ENCODE data around the gene LRRC8E. TPM values are rescaled to one million over a fixed set of nuclear protein-coding genes. Genes with fewer than 3 reads are reported as not detected.

LRRC8E gene
- total and polyA plus RNA-seq, 4 donors: 1.8 to 3.3 (median 2.4) TPM; not detected in 1

- Histone ChIP-seq H3K27me3 (ENCODE audit: control insufficient read depth in 4 of 4, insufficient read depth in 4 of 4, low read length in 3 of 4) (no peaks in the 10 kb centered on the region), H3K4me1 (ENCODE audit: control insufficient read depth in 4 of 4, insufficient read depth in 4 of 4, low read length in 3 of 4) (peaks cover 0 to 13% (median 6%) of the 10 kb centered on the region in 4 donors), H3K9me3 (ENCODE audit: control insufficient read depth in 4 of 4, low read length in 3 of 4) (no peaks in the 10 kb centered on the region), H3K36me3 (ENCODE audit: control insufficient read depth in 4 of 4, insufficient read depth in 3 of 4, low read depth in 1 of 4, low read length in 3 of 4) (no peaks in the 10 kb centered on the region), H3K27ac (ENCODE audit: low read depth in 1 of 2, low read length in 2 of 2) (no peak overlapping the region), H3K4me3 (ENCODE audit: low read depth in 1 of 3, low read length in 3 of 3) (no peak overlapping the region), H3K9ac (ENCODE audit: low read depth in 1 of 2, low read length in 2 of 2) (no peak overlapping the region)
- DNase-seq (ENCODE audit: low spot score): no peak
- WGBS: 92% methylated on average over 8 of the region's 8 CpGs
- TF ChIP-seq MAX (IDR thresholded peaks at IDR 0.05) (no peak), NR2F2 (IDR thresholded peaks at IDR 0.05) (no peak), RXRA (IDR thresholded peaks at IDR 0.05) (no peak), CTCF (IDR thresholded peaks at IDR 0.05; ENCODE audit: low read depth, low read length, missing input control) (no peak), ATF3 (IDR thresholded peaks at IDR 0.05) (no peak), HNF4A (conservative IDR thresholded peaks at IDR 0.05) (no peak), TAF1 (conservative IDR thresholded peaks at IDR 0.05) (no peak), FOXA2 (IDR thresholded peaks at IDR 0.05) (no peak), RAD21 (IDR thresholded peaks at IDR 0.05) (no peak)
- TF ChIP-seq, protein P1, sequence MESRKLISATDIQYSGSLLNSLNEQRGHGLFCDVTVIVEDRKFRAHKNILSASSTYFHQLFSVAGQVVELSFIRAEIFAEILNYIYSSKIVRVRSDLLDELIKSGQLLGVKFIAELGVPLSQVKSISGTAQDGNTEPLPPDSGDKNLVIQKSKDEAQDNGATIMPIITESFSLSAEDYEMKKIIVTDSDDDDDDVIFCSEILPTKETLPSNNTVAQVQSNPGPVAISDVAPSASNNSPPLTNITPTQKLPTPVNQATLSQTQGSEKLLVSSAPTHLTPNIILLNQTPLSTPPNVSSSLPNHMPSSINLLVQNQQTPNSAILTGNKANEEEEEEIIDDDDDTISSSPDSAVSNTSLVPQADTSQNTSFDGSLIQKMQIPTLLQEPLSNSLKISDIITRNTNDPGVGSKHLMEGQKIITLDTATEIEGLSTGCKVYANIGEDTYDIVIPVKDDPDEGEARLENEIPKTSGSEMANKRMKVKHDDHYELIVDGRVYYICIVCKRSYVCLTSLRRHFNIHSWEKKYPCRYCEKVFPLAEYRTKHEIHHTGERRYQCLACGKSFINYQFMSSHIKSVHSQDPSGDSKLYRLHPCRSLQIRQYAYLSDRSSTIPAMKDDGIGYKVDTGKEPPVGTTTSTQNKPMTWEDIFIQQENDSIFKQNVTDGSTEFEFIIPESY (IDR thresholded peaks at IDR 0.05): no peak
Measured at GRCh38 chr19:7885818-7886217, 2.5 kb upstream of the LRRC8E start.

DNA sequence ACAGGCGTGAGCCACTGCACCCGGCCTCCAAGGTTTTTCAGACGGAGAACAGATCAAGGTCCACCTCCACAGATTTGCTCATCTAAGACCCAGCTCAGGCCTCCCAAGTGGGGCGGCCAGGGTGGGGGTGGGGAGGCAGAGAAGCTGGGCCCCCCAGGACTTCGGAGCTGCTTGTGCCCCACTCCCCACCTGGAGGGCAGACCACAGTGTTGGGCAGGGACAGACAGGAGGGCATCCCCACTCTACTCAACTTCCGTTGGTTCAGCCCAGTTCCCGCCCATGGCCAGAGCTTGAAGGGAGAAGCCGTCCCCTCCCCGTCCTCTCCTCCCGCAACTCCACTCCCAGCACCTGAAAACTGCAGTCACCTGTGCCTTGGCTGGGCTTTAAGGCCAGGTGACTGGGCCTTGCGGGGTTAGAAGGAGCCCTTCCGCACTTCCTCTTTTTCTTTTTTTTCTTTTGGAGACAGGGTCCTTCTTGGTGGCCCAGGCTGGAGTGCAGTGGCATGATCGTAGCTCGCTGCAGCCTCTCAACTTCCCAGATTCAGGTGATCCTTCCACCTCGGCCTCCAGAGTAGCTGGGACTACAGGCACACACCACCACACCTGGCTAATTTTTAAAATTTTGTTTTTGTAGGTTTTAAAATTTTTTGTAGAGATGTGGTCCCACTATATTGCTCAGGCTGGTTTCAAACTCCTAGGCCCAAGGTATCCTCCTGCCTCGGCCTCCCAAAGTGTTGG lies 734 bp upstream of the LRRC8E start:
- H3K9ac ChIP-seq (ENCODE audit: low read depth in 1 of 2, low read length in 2 of 2): no peak overlapping the region
- H3K4me3 ChIP-seq (ENCODE audit: low read depth in 1 of 3, low read length in 3 of 3): no peak overlapping the region
- TF ChIP-seq TAF1 (conservative IDR thresholded peaks at IDR 0.05): no peak
- TF ChIP-seq HNF4A (conservative IDR thresholded peaks at IDR 0.05): no peak
- TF ChIP-seq REST (IDR thresholded peaks at IDR 0.05): no peak
- TF ChIP-seq JUND (IDR thresholded peaks at IDR 0.05): no peak
- TF ChIP-seq ATF3 (IDR thresholded peaks at IDR 0.05): no peak
- no peak for TF ChIP-seq EGR1 (IDR thresholded peaks at IDR 0.05; ENCODE audit: low read depth in 2 of 2)
- no peak for TF ChIP-seq MAX (IDR thresholded peaks at IDR 0.05)
- no peak for TF ChIP-seq GABPA (IDR thresholded peaks at IDR 0.05 in 1 of 2, conservative IDR thresholded peaks at IDR 0.05 in 1 of 2)
- no peak for TF ChIP-seq YY1 (IDR thresholded peaks at IDR 0.05)
- no peak for TF ChIP-seq RAD21 (IDR thresholded peaks at IDR 0.05)
- no peak for TF ChIP-seq FOXA1 (IDR thresholded peaks at IDR 0.05)
- TF ChIP-seq CTCF (IDR thresholded peaks at IDR 0.05; ENCODE audit: low read depth, low read length, missing input control): no peak
- TF ChIP-seq FOXA2 (IDR thresholded peaks at IDR 0.05): no peak
- TF ChIP-seq, protein P1 (IDR thresholded peaks at IDR 0.05): no peak
- no peak for TF ChIP-seq SP1 (IDR thresholded peaks at IDR 0.05)
- H3K36me3 ChIP-seq (ENCODE audit: control insufficient read depth in 4 of 4, insufficient read depth in 3 of 4, low read depth in 1 of 4, low read length in 3 of 4): no peaks in the 10 kb centered on the region
- WGBS: 89% methylated on average over 16 of the region's 16 CpGs
- no peak overlapping the region for H3K27ac ChIP-seq (ENCODE audit: low read depth in 1 of 2, low read length in 2 of 2)
- no peak for DNase-seq (ENCODE audit: low spot score)
- H3K9me3 ChIP-seq (ENCODE audit: control insufficient read depth in 4 of 4, low read length in 3 of 4): no peaks in the 10 kb centered on the region
- H3K4me1 ChIP-seq (ENCODE audit: control insufficient read depth in 4 of 4, insufficient read depth in 4 of 4, low read length in 3 of 4): peaks cover 0 to 13% (median 6%) of the 10 kb centered on the region in 4 donors
- no peaks in the 10 kb centered on the region for H3K27me3 ChIP-seq (ENCODE audit: control insufficient read depth in 4 of 4, insufficient read depth in 4 of 4, low read length in 3 of 4)
